DND-41 (cell line): ENCODE results near the gene LINS1.

Experiments
- ATAC-seq: fragments of 200-7000 bp; cut with Tn5 transposase; 3 replicates; pipeline ENCODE4 v1.9.1; 2021; ENCODE audit warnings: low read depth; ENCODE audit not compliant: insufficient read depth
- DNase-seq: peaks from one replicate; pipeline ENCODE4 v3.0.0-alpha.2; 2020
- H2AFZ ChIP-seq: 2 replicates; pipeline ENCODE4 v1.6.0; 2012; ENCODE audit warnings: low read depth, low read length
- H3K27ac ChIP-seq: 2 replicates; pipeline ENCODE4 v1.5.1; 2012; ENCODE audit warnings: low read length, inconsistent platforms
- H3K27me3 ChIP-seq: fragments of 200-600 bp; sonication (generic); 2 replicates; pipeline ENCODE4 v1.6.0; 2012; ENCODE audit warnings: low read length, mild to moderate bottlenecking, inconsistent platforms; ENCODE audit not compliant: insufficient read depth, poor library complexity
- H3K36me3 ChIP-seq: 2 replicates; pipeline ENCODE4 v1.5.1; 2012; ENCODE audit warnings: low read length, inconsistent platforms; ENCODE audit not compliant: insufficient read depth
- H3K4me1 ChIP-seq: 2 replicates; pipeline ENCODE4 v1.5.1; 2012; ENCODE audit warnings: mild to moderate bottlenecking, low read length; ENCODE audit not compliant: insufficient read depth
- H3K4me2 ChIP-seq: 2 replicates; pipeline ENCODE4 v1.6.0; 2012; ENCODE audit warnings: mild to moderate bottlenecking, moderate library complexity, low read length, inconsistent platforms; ENCODE audit not compliant: insufficient read depth
- H3K4me3 ChIP-seq, 2 experiments: fragments of 200-600 bp in 1 of 2; shearing (Covaris generic) in 1 of 2; 2 replicates each; pipeline ENCODE4 v1.5.1; 2012 to 2016; ENCODE audit warnings: inconsistent platforms in 2 of 2, low read length in 2 of 2, mild to moderate bottlenecking in 2 of 2, low read depth in 1 of 2, moderate library complexity in 1 of 2
- H3K79me2 ChIP-seq: 2 replicates; pipeline ENCODE4 v1.6.0; 2012; ENCODE audit warnings: low read length, inconsistent platforms; ENCODE audit not compliant: insufficient read depth
- H3K9ac ChIP-seq: 2 replicates; pipeline ENCODE4 v1.6.0; 2012; ENCODE audit warnings: low read depth, mild to moderate bottlenecking, inconsistent platforms, low read length, moderate library complexity
- H3K9me3 ChIP-seq: 2 replicates; pipeline ENCODE4 v1.5.1; 2012; ENCODE audit warnings: low read length, moderate library complexity, mild to moderate bottlenecking, inconsistent platforms; ENCODE audit not compliant: insufficient read depth, severe bottlenecking
- H4K20me1 ChIP-seq: 2 replicates; pipeline ENCODE4 v1.6.0; 2012; ENCODE audit warnings: low read length; ENCODE audit not compliant: insufficient read depth
- EZH2 ChIP-seq: IDR thresholded peaks from 3 replicates; pipeline ENCODE4 v1.6.1; 2012; ENCODE audit warnings: borderline replicate concordance, low read depth, mild to moderate bottlenecking, moderate library complexity, low read length, inconsistent platforms; ENCODE audit not compliant: severe bottlenecking
- TF ChIP-seq, protein P1 (sequence below): IDR thresholded peaks from 2 replicates; pipeline ENCODE4 v1.5.1; 2012; ENCODE audit warnings: borderline replicate concordance, low read length, moderate library complexity, mild to moderate bottlenecking; ENCODE audit not compliant: poor library complexity, severe bottlenecking; ENCODE audit errors: extremely low read depth

The LINS1 gene

DNA sequence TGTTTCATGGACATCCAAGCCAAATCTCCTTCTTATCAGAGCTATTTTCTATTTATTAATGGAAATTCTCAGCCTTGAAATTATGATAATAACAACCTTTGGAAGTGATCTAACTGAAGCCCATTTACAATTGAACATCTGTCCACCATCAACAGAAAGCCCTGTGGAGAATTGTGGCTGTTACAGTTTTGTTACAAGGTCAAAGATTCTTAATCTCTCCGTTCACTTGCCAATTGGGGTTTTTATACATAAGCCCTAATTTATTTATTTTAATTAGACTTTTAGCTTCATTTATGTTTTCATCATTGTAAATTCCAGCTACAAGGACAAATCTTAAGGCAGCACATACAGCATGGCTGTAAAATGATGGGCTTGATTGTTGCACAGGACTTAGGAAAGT, 76.5 kb downstream of the LINS1 start:
- H3K4me1 ChIP-seq, result peaks cover 7% of the 10 kb centered on the region
- no peak overlapping the region for H3K9ac ChIP-seq
- no peak overlapping the region for H2AFZ ChIP-seq
- no peaks in the 10 kb centered on the region for H3K9me3 ChIP-seq
- no peak overlapping the region for H3K4me3 ChIP-seq
- no peak for TF ChIP-seq EZH2
- TF ChIP-seq, protein P1, sequence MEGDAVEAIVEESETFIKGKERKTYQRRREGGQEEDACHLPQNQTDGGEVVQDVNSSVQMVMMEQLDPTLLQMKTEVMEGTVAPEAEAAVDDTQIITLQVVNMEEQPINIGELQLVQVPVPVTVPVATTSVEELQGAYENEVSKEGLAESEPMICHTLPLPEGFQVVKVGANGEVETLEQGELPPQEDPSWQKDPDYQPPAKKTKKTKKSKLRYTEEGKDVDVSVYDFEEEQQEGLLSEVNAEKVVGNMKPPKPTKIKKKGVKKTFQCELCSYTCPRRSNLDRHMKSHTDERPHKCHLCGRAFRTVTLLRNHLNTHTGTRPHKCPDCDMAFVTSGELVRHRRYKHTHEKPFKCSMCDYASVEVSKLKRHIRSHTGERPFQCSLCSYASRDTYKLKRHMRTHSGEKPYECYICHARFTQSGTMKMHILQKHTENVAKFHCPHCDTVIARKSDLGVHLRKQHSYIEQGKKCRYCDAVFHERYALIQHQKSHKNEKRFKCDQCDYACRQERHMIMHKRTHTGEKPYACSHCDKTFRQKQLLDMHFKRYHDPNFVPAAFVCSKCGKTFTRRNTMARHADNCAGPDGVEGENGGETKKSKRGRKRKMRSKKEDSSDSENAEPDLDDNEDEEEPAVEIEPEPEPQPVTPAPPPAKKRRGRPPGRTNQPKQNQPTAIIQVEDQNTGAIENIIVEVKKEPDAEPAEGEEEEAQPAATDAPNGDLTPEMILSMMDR, result no peak
- no peak for DNase-seq
- no peaks in the 10 kb centered on the region for H3K27me3 ChIP-seq
- no peak for ATAC-seq
- H4K20me1 ChIP-seq, result no peaks in the 10 kb centered on the region
- H3K79me2 ChIP-seq, result no peaks in the 10 kb centered on the region
- H3K36me3 ChIP-seq, result no peaks in the 10 kb centered on the region
- H3K4me2 ChIP-seq, result no peak overlapping the region
- no peak overlapping the region for H3K27ac ChIP-seq

DNA sequence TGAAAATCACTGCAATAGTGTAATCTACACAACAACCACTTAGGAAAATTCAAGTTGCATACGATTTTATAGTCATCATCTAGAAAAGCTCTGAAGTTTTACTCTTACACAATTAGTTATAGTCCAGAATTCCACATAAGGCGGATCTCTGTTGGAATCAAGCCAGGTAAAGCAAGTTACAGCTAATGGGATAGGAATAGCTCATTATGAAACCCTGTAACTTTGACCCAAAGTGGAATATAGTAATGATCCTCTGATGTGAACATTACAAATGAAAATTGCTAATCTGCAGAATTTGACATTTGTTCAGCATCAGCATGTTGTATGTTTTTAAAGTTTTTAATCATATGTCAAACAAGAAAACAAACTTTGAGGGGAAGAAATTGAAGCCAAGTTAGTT, 77.7 kb downstream of the LINS1 start:
- Histone ChIP-seq H3K9ac (no peak overlapping the region), H3K4me1 (peaks cover 13% of the 10 kb centered on the region), H2AFZ (no peak overlapping the region), H3K27ac (no peak overlapping the region), H3K4me2 (no peak overlapping the region), H3K36me3 (no peaks in the 10 kb centered on the region), H3K79me2 (no peaks in the 10 kb centered on the region), H3K4me3 (no peak overlapping the region), H3K9me3 (no peaks in the 10 kb centered on the region), H3K27me3 (no peaks in the 10 kb centered on the region), H4K20me1 (no peaks in the 10 kb centered on the region)
- ATAC-seq (no peak), DNase-seq (no peak)
- no peak for TF ChIP-seq EZH2
- TF ChIP-seq, protein P1, result no peak

DNA sequence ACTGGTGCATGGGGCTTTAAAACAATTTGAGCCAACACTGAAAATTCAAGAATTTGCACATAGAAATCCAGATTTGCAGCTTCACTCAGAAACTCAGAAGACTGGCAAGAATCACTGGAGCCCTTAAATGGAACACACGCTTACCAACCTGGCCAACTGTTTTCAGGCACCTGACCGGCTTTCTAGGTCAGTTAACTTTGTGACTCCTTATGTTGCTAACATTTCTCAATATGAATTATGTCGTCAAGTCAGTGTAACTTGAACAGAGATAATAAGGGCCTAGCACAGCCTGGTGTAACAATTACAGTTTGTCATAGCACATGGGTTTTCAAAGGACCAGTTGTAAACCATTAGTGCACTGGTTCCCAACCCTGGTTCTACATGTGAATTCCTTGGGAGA, 80.1 kb downstream of the LINS1 start:
- no peak overlapping the region for H3K27ac ChIP-seq
- no peak overlapping the region for H3K4me2 ChIP-seq
- DNase-seq (no peak), ATAC-seq (no peak)
- H4K20me1 ChIP-seq, result no peaks in the 10 kb centered on the region
- H3K79me2 ChIP-seq, result no peaks in the 10 kb centered on the region
- no peak for TF ChIP-seq EZH2
- TF ChIP-seq, protein P1, result no peak
- H3K4me3 ChIP-seq, result no peak overlapping the region
- H3K27me3 ChIP-seq, result no peaks in the 10 kb centered on the region
- H3K9me3 ChIP-seq, result no peaks in the 10 kb centered on the region
- H2AFZ ChIP-seq, result no peak overlapping the region
- no peak overlapping the region for H3K9ac ChIP-seq
- H3K4me1 ChIP-seq, result peaks cover 13% of the 10 kb centered on the region
- H3K36me3 ChIP-seq, result no peaks in the 10 kb centered on the region
